ENCODE measurements around the gene KIAA0040.

KIAA0040 gene

DNA sequence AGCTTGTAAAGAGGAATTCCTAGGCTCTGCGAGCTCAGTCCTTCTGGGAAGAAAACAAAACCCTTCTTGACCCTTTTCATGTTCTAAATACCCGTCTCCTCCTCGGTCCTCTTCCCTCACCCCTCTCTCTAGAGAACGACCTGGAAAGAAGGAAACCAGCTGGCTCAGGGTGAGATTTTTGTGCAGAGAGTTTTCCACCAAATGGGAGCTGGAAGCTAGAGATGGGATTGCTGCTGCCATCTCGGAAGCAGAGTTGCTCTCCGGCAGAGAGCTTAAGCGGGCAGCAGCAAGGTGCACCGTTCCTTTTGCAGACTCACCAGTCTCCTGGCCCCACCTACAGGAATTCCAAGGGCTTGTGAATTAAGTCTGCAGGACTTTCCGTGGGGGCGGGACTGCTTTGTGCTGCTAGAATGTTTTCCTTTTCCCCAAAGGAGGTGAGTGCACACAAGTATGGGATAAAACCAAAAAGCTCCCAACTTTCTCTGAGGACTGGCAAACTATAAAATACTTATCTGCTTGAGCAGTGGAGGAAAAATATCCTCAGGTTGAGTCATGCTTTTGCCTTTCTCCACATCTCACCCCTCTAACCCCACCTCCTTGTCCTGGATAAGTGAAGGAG, 29.1 kb upstream of the KIAA0040 start:
- CTCF ChIA-PET = interaction anchor here (1.2 to 1.3 kb wide), 2 partner anchors 9 to 99 kb away, joined by 3 read pairs; no protein-coding TSS in a partner anchor
- no peak for DNase-seq (ENCODE audit: extremely low spot score)
- POLR2A ChIA-PET = no interaction called here
- TF ChIP-seq CTCF (IDR thresholded peaks at IDR 0.05; ENCODE audit: control extremely low read depth, extremely low read depth, low read depth, missing control alignments) = no peak

GRCh38 chr1:175220853-175221556, 28.4 kb upstream of the KIAA0040 start:
- ChIA-PET CTCF (interaction anchor here (1.2 to 1.3 kb wide), 2 partner anchors 8 to 99 kb away, joined by 3 read pairs; no protein-coding TSS in a partner anchor), POLR2A (no interaction called here)
- TF ChIP-seq CTCF (IDR thresholded peaks at IDR 0.05; ENCODE audit: control extremely low read depth, extremely low read depth, low read depth, missing control alignments) = no peak
- no peak for DNase-seq (ENCODE audit: extremely low spot score)

GRCh38 chr1:175219774-175220173, 27.2 kb upstream of the KIAA0040 start:
- CTCF ChIA-PET = interaction anchor here (0.8 to 1.2 kb wide), 2 partner anchors 17 to 94 kb away, joined by 3 read pairs; no protein-coding TSS in a partner anchor

GRCh38 chr1:175218786-175219434, 26.3 kb upstream of the KIAA0040 start:
- no peak for TF ChIP-seq CTCF (IDR thresholded peaks at IDR 0.05; ENCODE audit: control extremely low read depth, extremely low read depth, low read depth, missing control alignments)
- ChIA-PET POLR2A (no interaction called here), CTCF (interaction anchor here (1.2 kb wide), 1 partner anchor 16 kb away, joined by 3 read pairs; no protein-coding TSS in a partner anchor)

More at GRCh38 chr1:175219774-175220173, 27.2 kb upstream of the KIAA0040 start:
- no peak for DNase-seq (ENCODE audit: extremely low spot score)
- no peak for TF ChIP-seq CTCF (IDR thresholded peaks at IDR 0.05; ENCODE audit: control extremely low read depth, extremely low read depth, low read depth, missing control alignments)
- POLR2A ChIA-PET = no interaction called here

DNA sequence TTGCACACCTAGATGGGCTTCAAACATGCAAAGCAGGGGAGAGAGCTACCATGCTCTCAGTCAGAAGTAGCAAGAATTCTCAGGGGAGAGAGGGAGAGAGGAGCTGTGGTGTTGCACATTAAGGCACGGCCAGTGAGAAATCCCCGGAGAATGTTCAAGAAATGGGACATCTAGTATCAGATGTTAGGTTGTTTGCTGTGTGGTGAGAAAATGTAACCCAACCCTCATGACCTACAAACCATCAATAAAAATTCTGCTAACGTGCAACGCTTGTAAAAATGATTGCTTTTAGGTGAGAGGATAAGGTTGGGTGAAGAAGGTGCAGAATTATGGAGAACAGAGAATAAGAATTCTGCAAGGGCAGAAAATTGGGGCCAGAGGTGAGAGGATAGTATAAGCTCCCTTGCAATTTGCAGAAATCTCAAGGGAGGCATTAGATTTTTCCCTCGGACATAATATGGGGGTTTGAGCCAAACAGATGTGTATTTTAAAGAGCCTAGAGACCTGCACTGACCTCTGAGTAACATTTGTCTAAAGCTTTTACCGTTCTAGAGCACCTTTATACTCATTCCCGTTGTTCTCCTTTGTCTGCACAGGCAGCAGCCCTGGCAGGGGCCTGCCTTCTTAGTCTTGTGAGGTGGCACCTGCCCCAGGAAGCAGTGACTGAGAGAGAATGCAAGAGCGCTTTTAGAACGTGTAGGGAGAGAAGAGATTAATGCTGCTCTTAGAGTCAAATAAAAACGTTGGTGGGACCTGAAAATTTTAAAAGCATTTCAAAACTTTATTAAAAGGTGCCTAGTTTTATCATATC, 25.4 kb upstream of the KIAA0040 start:
- no peak for TF ChIP-seq CTCF (IDR thresholded peaks at IDR 0.05; ENCODE audit: control extremely low read depth, extremely low read depth, low read depth, missing control alignments)
- POLR2A ChIA-PET = no interaction called here
- CTCF ChIA-PET = interaction anchor here (0.7 to 1.7 kb wide), 4 partner anchors 9 to 101 kb away, joined by 3 to 6 read pairs (median 4); no protein-coding TSS in a partner anchor
- no peak for DNase-seq (ENCODE audit: extremely low spot score)

More at GRCh38 chr1:175218786-175219434, 26.3 kb upstream of the KIAA0040 start:
- no peak for DNase-seq (ENCODE audit: extremely low spot score)

DNA sequence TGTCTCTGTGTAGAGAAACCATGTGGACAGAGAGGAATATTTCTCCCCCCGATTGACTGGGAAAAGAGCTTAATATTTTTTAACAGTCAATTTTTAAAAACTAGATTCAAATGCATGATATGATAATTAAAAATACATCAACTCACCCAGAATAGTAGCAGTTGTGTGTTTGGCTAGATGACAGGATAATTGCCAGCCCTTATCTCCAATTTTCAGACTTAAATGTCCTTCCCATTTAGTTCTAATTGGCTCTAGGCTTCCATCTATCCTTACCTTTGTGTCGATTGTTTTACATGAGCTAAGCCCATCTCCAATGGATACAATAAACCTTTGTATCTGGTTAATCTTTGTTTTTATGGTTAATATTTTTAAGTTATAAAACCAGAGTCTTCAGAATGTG, 23.9 kb upstream of the KIAA0040 start:
- ChIA-PET CTCF (interaction anchor here (0.8 to 2.5 kb wide), 6 partner anchors 10 to 102 kb away, joined by 3 to 8 read pairs (median 3); no protein-coding TSS in a partner anchor), POLR2A (no interaction called here)
- DNase-seq (ENCODE audit: extremely low spot score) = no peak
- no peak for TF ChIP-seq CTCF (IDR thresholded peaks at IDR 0.05; ENCODE audit: control extremely low read depth, extremely low read depth, low read depth, missing control alignments)

Measured in GM10248 (cell line).